Calu3 (cell line): ENCODE measurements around the gene STK32A. TPM values are rescaled to one million over a fixed set of nuclear protein-coding genes. Genes with fewer than 3 reads are reported as not detected.

Source experiments
- BruUV-seq: library from RNA; stranded (reverse); fragments of 400-500 nt; replicated peaks from 2 replicates; lab custom pipeline; 2021; lab: Mats Ljungman, UMichigan
- CTCF ChIA-PET: fragments of 300-600 bp; sonication (Branson Sonifier 250); formaldehyde crosslinking; loops from one replicate; lab custom pipeline; 2022; ENCODE audit warnings: antibody characterized with exemption; lab: Charles Lee
- DNase-seq: peaks from one replicate; pipeline ENCODE4 v3.0.0; 2022
- H3K27ac Mint-ChIP-seq: one replicate; pipeline ENCODE4 v1.8.0; 2022; ENCODE audit warnings: mixed read lengths; ENCODE audit not compliant: unreplicated experiment
- H3K27me3 Mint-ChIP-seq: one replicate; pipeline ENCODE4 v1.8.0; 2022; ENCODE audit warnings: mixed read lengths; ENCODE audit not compliant: unreplicated experiment
- H3K36me3 Mint-ChIP-seq: one replicate; pipeline ENCODE4 v1.8.0; 2022; ENCODE audit warnings: mild to moderate bottlenecking, moderate library complexity, mixed read lengths; ENCODE audit not compliant: insufficient read depth, unreplicated experiment
- H3K4me1 Mint-ChIP-seq: one replicate; pipeline ENCODE4 v1.8.0; 2022; ENCODE audit warnings: mild to moderate bottlenecking, low read depth, mixed read lengths; ENCODE audit not compliant: unreplicated experiment
- H3K4me3 Mint-ChIP-seq: one replicate; pipeline ENCODE4 v1.8.0; 2022; ENCODE audit warnings: mild to moderate bottlenecking, low read depth, moderate library complexity, mixed read lengths; ENCODE audit not compliant: unreplicated experiment
- H3K9me3 Mint-ChIP-seq: one replicate; pipeline ENCODE4 v1.8.0; 2022; ENCODE audit warnings: low read depth, mixed read lengths; ENCODE audit not compliant: unreplicated experiment
- intact Hi-C: fragments of 100-400 bp; cut with micrococcal nuclease; formaldehyde crosslinking; loops from one replicate; pipeline ENCODE4 v1.10.0; 2022; ENCODE audit not compliant: unreplicated experiment
- total RNA-seq: library from RNA; stranded (reverse); gene quantifications from 2 replicates; pipeline ENCODE4 v1.2.3, GENCODE V29; 2022
- TF ChIP-seq, protein P1 (sequence below): fragments of 200-600 bp; IDR thresholded peaks from one replicate; pipeline ENCODE4 v1.8.0; 2022; ENCODE audit warnings: antibody characterized with exemption; ENCODE audit not compliant: unreplicated experiment

STK32A gene
- total RNA-seq, 1 experiment from 2014 or later, result 32.5 TPM

DNA sequence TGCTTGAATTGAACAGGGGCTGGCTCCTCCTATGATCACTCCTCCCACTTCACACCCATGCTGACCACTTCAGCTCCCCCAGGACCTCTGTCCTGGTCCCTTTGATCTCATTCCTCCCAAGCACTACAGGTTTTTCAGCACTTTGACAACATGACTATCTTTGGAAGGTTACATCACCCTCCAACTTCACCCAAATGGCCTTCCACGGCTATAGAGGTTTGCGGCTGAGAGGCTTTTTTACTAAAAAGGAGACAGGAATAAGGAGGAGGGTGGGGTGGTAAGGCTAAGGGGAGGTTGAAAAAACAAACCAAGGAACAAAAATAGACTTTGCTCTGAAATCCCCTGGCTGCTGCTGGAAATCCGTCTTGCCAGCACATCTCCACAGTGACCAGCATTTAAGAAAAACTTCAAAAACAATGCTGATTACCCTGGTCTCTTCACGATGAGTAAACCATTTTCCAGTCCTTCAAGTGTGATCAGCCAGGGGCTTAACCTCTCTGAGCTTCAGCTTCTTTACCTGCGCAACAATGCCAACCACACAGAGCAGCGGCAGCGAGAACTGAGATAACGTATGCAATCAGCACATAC, 172.4 kb downstream of the STK32A start:
- intact Hi-C loops, result no loop called here
- TF ChIP-seq, protein P1, sequence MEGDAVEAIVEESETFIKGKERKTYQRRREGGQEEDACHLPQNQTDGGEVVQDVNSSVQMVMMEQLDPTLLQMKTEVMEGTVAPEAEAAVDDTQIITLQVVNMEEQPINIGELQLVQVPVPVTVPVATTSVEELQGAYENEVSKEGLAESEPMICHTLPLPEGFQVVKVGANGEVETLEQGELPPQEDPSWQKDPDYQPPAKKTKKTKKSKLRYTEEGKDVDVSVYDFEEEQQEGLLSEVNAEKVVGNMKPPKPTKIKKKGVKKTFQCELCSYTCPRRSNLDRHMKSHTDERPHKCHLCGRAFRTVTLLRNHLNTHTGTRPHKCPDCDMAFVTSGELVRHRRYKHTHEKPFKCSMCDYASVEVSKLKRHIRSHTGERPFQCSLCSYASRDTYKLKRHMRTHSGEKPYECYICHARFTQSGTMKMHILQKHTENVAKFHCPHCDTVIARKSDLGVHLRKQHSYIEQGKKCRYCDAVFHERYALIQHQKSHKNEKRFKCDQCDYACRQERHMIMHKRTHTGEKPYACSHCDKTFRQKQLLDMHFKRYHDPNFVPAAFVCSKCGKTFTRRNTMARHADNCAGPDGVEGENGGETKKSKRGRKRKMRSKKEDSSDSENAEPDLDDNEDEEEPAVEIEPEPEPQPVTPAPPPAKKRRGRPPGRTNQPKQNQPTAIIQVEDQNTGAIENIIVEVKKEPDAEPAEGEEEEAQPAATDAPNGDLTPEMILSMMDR, result no peak
- H3K9me3 Mint-ChIP-seq, result no peaks in the 10 kb centered on the region
- CTCF ChIA-PET, result no interaction called here
- no peak for DNase-seq
- H3K4me3 Mint-ChIP-seq, result no peak overlapping the region
- H3K27me3 Mint-ChIP-seq, result no peaks in the 10 kb centered on the region
- no peak overlapping the region for H3K27ac Mint-ChIP-seq
- no TSS peak for BruUV-seq
- peaks cover 17% of the 10 kb centered on the region for H3K4me1 Mint-ChIP-seq
- peaks cover 6% of the 10 kb centered on the region for H3K36me3 Mint-ChIP-seq

DNA sequence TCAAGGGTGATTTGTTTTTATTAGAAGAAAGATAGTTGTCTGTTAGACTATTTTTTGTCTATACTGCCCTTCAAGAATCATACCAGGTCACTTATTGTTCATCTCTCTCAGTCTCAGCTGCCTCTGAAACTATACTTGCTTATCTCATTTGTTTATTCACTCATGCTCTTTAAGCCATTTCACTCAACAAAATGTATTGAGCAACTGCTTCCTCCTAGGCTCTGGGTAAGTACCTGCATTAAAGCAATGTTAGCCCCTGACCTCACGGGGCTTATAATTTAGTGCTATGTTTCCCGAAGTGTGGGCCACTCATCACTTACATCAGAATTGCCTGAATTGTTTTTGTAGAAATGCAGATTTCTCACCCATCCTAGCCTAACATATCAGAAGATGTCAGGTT, 174.2 kb downstream of the STK32A start:
- no peaks in the 10 kb centered on the region for H3K9me3 Mint-ChIP-seq
- H3K36me3 Mint-ChIP-seq, result peaks cover 4% of the 10 kb centered on the region
- CTCF ChIA-PET, result no interaction called here
- H3K4me3 Mint-ChIP-seq, result no peak overlapping the region
- TF ChIP-seq, protein P1, result no peak
- no peak for DNase-seq
- H3K27ac Mint-ChIP-seq, result no peak overlapping the region
- BruUV-seq, result no TSS peak
- no peaks in the 10 kb centered on the region for H3K27me3 Mint-ChIP-seq
- intact Hi-C loops, result no loop called here
- H3K4me1 Mint-ChIP-seq, result peaks cover 9% of the 10 kb centered on the region

DNA sequence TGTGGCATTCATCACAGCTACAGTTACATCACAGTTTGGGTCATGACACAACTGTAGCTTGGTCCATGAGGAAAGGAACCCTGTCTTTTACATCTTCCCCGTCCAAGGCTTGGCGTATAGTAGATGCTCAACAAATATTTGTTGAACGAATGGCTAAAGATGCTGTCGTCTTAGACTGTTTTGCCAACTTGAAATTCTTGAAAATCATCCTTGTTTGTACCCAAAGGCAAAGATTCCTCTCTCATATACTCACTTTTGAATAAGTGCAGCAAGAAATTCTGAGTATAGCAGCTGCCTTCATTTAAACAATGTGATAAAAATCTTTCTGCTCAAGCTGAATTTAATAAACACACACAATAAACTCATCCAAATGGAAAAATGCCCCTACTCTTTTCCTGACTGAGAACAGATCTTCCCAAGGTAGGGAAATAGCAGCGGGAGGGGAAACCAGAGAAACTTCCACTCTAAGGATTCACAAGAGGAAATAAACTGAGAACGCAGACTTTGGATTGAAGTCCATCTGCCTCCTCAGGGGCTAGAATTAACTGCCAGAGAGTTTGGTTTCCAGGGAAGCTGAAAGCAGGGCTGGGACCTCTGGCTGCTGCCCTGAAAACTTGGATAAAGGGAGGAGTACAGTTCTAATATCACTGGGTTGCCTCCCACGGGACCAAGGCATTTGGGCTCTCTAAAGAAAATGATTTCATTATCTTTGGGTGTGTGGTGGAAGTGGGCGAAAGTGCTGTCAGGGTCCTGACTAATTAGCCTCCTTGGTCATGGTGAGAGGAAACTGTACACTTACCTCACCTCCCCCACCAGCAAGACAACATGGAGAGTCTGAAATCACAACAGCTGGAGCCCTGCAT, 175.9 kb downstream of the STK32A start:
- BruUV-seq, result no TSS peak
- H3K36me3 Mint-ChIP-seq, result no peaks in the 10 kb centered on the region
- H3K4me1 Mint-ChIP-seq, result no peaks in the 10 kb centered on the region
- H3K27ac Mint-ChIP-seq, result no peak overlapping the region
- no peaks in the 10 kb centered on the region for H3K27me3 Mint-ChIP-seq
- no peak for DNase-seq
- TF ChIP-seq, protein P1, result no peak
- no peak overlapping the region for H3K4me3 Mint-ChIP-seq
- intact Hi-C loops, result no loop called here
- H3K9me3 Mint-ChIP-seq, result no peaks in the 10 kb centered on the region
- CTCF ChIA-PET, result no interaction called here

DNA sequence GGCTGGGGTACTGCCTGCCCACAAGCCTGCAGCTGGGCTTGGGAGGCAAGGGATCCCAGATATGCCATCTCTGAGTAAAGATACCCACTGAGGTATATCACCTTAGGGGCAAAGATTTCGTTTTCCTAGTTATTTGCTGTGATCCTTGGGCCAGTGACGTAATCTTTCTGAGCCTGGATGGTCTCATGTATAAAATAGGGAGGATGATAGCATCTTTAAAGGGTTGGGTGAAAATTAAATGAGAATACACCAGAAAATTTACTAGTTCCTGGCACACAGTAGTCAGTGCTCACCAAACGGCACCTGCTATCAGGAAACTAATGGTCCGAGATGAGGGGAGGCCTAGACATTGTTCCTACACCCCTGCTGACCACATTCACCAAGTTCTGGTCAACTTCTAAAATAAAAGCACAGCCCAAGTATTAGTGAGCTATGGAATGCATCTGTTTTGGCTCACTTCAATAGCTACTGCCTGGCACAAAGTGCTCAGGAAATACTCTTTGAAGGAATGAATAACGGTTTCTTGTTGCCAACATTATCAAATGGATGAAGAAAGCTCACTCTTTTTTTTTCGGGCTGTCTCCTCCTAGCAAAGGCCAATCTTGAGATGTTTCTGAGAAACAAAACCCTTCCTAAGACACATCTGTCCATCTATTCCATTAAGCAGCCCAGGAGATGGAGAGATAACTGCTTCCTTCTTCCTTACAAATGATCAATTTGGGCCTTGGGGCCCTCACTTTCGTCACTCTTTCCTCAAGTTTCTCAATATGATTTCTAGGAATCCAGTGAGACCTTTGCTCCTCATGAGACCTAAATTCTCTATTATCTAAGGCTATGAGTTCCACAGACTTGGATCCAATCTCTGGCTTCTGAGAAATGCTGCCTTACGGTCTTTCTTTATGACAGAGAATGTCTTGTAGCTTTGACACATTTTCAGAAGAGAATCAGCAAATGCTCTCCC, 176.8 kb downstream of the STK32A start:
- no TSS peak for BruUV-seq
- no peak for DNase-seq
- Mint-ChIP-seq H3K4me1 (no peaks in the 10 kb centered on the region), H3K36me3 (no peaks in the 10 kb centered on the region), H3K27me3 (no peaks in the 10 kb centered on the region), H3K9me3 (no peaks in the 10 kb centered on the region), H3K4me3 (no peak overlapping the region), H3K27ac (no peak overlapping the region)
- TF ChIP-seq, protein P1, result no peak
- CTCF ChIA-PET, result no interaction called here
- intact Hi-C loops, result no loop called here
